AG09309 (cell line): ENCODE measurements around the gene NTSR1.
A peak's percentile ranks its signal among the peaks of the same experiment; 100 is the strongest.

ENCODE experiments used
- DNase-seq: peaks from one replicate; pipeline ENCODE4 v3.0.0-alpha.2; 2010; ENCODE audit warnings: low read depth
- H3K4me3 ChIP-seq: 2 replicates; pipeline ENCODE4 v1.5.1; 2011; ENCODE audit warnings: mild to moderate bottlenecking, low read depth, low read length, moderate library complexity; ENCODE audit not compliant: control insufficient read depth
- TF ChIP-seq, protein P1 (sequence below): IDR thresholded peaks from 2 replicates; pipeline ENCODE4 v1.5.1; 2011; ENCODE audit warnings: mild to moderate bottlenecking, low read depth, low read length, inconsistent platforms; ENCODE audit not compliant: insufficient read depth, control insufficient read depth; ENCODE audit errors: missing control alignments

Gene NTSR1

DNA sequence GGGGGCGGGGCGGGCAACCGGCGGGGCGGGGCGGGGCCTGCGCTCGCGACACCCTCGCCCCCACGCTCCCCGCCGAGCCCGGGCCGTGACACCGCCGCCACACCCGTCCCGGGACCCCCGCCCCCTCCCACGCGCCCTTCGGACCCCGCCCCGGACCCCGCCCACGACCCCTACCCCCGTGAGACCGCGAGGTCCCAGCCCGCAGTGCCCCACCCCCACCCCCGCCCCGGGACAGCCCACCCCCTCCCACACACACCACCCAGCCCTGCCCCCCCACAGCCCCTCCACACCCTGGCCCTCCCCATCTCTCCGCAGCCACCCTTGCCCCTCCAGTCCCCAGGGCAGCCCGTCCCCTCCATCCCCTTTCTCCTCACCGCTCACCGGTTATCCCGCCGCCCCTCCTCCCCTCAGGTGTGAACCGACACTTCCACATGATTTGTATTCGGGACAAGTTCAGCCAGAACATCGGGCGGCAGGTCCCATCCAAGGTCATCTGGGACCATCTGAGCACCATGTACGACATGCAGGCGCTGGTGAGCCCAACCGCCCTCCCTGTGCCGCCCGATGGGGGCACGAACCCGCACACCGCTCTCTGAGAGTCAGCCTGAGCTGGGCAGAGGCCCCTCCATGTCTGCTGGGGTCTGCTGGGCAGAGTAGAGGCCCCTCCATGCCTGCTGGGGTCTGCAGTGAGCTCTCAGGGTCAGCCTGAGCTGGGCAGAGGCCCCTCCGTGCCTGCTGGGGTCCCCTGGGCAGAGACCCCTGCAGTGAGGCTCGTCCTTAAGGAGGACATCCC lies 88.3 kb downstream of the NTSR1 start:
- DNase-seq, result no peak
- H3K4me3 ChIP-seq, result peak overlapping the region; percentile 57
- TF ChIP-seq, protein P1, sequence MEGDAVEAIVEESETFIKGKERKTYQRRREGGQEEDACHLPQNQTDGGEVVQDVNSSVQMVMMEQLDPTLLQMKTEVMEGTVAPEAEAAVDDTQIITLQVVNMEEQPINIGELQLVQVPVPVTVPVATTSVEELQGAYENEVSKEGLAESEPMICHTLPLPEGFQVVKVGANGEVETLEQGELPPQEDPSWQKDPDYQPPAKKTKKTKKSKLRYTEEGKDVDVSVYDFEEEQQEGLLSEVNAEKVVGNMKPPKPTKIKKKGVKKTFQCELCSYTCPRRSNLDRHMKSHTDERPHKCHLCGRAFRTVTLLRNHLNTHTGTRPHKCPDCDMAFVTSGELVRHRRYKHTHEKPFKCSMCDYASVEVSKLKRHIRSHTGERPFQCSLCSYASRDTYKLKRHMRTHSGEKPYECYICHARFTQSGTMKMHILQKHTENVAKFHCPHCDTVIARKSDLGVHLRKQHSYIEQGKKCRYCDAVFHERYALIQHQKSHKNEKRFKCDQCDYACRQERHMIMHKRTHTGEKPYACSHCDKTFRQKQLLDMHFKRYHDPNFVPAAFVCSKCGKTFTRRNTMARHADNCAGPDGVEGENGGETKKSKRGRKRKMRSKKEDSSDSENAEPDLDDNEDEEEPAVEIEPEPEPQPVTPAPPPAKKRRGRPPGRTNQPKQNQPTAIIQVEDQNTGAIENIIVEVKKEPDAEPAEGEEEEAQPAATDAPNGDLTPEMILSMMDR, result no peak

DNA sequence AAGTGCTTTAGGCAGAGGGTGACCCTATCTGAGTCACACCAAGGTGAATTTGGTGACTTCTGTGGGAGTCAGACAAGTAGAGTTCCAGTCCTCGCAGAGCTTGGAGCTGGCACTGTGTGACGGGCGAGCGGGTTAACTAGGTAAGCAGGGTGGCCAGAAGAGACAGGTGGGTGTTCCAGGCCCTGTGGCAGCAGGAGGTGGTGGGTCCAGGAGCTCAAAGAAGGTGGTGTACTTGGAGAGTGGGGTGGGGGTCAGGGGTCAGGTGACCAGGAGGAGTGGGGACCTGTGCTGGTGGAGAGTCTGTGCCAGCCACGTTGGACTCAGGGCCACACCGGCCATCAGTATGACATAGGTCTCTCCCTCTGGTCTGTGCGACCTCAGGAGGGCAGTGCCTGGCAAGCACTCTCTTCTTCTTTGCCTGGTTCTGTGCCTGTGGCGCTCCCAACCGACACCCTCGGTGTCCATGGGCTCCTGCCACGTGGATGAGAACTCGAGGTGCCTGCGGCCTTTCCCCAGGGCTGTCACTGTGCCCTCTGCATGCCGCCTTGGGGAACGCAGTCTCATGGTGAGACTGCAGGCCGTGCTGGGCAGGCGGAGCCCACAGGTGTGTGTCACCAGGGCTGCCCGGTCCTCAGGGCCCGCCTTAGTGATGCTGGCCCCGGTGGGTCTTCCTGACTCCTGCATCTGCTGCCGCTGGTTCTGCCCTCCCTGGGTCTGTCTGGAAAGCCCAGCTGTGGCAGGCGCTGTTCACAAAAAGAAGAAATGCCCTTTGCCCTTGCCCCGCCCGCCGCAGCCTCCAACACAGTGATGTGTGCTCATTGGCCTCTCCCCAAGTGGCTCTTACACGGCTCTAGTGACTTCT lies 89.3 kb downstream of the NTSR1 start:
- no peak overlapping the region; the same call in 1 of the 2 replicates for H3K4me3 ChIP-seq

DNA sequence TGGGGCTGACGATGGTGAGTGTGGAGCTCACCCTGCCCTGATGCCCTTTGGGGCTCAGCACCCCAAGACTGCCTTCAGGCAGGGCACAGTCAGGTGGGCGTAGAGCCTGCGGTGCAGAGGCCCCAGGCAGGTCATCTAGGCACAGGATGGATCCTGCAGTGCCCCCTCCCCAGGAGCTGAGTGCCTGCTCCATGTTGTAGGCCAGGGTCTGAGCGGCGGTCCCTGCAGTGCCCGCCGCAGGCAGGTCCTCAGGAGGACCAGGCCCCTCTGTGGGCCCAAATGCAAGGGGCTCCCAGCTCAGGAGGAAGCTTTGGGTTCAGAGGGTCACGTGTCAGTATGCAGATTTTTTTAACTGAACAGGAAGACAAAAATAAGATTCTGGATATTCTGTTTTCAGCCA lies 90.4 kb downstream of the NTSR1 start:
- H3K4me3 ChIP-seq, result no peak overlapping the region
- DNase-seq, result no peak
- TF ChIP-seq, protein P1, result no peak

More for the DNA sequence above, 89.3 kb downstream of the NTSR1 start:
- no peak for DNase-seq
- TF ChIP-seq, protein P1, result no peak

DNA sequence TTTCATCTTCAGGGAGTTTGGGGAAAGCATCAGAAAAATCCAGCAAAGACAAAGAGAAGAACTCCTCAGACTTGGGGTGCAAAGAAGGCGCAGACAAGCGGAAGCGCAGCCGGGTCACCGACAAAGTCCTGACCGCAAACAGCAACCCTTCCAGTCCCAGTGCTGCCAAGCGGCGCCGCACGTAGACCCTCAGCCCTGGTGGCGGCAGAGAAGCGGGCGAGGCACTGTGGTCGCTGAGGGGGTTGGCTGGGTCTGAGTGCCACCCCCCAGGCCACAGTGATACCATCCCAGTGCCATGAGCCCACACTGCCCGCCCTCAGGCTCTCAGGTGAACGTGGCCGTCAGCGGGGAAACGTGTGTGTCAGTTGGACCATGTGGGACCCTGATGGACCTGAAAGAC lies 90.8 kb downstream of the NTSR1 start:
- no peak for DNase-seq
- TF ChIP-seq, protein P1, result no peak

DNA sequence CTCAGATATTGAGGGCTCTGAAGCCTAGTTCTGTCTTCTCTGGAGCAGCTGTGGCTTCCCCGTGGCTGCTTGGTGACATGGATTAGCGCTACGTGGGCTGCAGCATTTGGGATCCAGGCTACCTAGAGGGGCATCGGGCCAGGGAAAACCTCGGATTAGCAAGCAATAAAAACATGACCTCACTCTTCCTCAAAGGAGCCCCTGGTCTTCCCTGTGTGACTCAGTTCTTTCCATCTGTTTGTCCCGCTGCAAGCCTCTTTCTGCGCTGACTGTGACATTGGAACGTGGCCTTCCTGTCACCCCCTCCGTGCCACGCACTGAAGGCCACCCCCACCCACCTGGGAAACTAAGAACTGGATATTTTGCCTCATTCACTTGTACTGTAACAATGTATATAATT lies 91.2 kb downstream of the NTSR1 start:
- no peak overlapping the region for H3K4me3 ChIP-seq
- no peak for DNase-seq
- TF ChIP-seq, protein P1, result no peak

More for the DNA sequence above, 90.8 kb downstream of the NTSR1 start:
- no peak overlapping the region for H3K4me3 ChIP-seq

DNA sequence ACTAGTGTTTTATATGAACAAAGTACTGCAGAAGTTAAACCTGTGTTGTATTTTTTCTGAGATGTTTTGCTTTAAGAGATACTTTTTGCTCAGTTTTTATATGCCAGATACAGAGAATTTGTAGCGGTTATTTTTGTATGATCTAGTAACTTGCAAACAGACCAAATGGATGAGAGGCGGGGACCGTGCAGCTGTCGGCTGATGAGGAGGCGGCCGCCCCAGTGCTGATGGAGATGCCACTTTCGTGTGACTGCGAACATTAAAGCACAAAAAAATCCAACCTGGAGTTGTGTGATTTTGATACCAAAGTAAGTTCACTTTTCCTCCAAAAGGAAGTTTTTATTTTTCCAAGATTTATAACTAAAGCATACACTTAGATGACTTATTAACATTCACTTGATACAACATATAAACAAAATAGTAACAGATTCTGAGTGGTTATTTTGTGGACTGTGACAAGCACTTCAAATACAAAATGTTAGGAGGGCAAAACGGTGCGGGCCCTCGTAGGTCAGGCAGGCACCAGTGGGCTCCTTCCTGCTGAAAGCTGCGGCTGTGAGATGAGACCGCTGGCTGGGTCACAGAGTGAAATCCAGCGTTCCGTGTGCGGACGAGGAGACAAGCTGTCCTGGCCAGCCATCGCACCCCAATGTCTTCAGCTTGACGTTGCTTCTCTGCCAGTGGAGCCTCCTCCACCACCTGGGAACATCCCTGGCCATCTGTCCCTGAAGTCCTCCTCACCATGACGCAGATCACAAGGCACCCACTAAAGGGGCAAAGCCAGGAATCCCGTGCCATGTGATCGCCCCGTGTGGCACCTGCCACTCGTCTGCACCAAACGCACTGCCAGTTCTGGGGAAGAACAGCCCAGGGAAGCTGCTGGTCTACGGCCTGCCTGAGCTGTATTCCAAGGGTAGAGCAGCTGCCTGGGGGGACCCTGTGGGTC lies 92.0 kb downstream of the NTSR1 start:
- H3K4me3 ChIP-seq, result no peak overlapping the region
- DNase-seq, result no peak
- TF ChIP-seq, protein P1, result no peak
